Stimulated activated CD4-positive, alpha-beta T cell treated with anti-CD3 and anti-CD28 coated beads, TNF-alpha, amount 100 ng/mL, for 1 hour (primary cell): ENCODE measurements around the gene WDR17.
"Not testable (repeated sequence)": the region's sequence is repeated elsewhere in the genome, so short reads cannot be mapped to it uniquely, and the experiment has no call there.

Source experiments
- DNase-seq, 3 donors: peaks; one replicate each; pipeline ENCODE4 v3.0.0-alpha.2; 2020; ENCODE audit warnings: low read depth in 3 of 3, low spot score in 1 of 3

WDR17 gene

GRCh38 chr4:176189891-176190795, 124.5 kb downstream of the WDR17 start:
- DNase-seq = no peak

- DNase-seq = no peak
Observed at GRCh38 chr4:176191974-176192373, 126.3 kb downstream of the WDR17 start.

- no peak for DNase-seq
Observed at GRCh38 chr4:176193126-176193525, 127.5 kb downstream of the WDR17 start.

- no peak for DNase-seq
Observed at GRCh38 chr4:176193938-176194337, 128.3 kb downstream of the WDR17 start.

- DNase-seq = peak; percentile 78 to 87 (median 86)
Observed at GRCh38 chr4:176195184-176195978, 129.7 kb downstream of the WDR17 start, which contains the start of gene SPATA4. SPATA4 (minus strand) TSS chr4:176195585; CDS start chr4:176195562, 23 bp downstream.

- no peak for DNase-seq
Observed at GRCh38 chr4:176198316-176198903, 132.8 kb downstream of the WDR17 start.

- DNase-seq = no peak
Observed at GRCh38 chr4:176205299-176205698, 139.7 kb downstream of the WDR17 start.

GRCh38 chr4:176207839-176208238, 142.2 kb downstream of the WDR17 start:
- no peak for DNase-seq

GRCh38 chr4:176209535-176209934, 143.9 kb downstream of the WDR17 start:
- no peak for DNase-seq

GRCh38 chr4:176210101-176210500, 144.5 kb downstream of the WDR17 start:
- DNase-seq = no peak

- DNase-seq = no peak
Observed at GRCh38 chr4:176210579-176211296, 145.1 kb downstream of the WDR17 start.

GRCh38 chr4:176212351-176212750, 146.7 kb downstream of the WDR17 start:
- not testable (repeated sequence) for DNase-seq

- DNase-seq = no peak
Observed at GRCh38 chr4:176217510-176217909, 151.9 kb downstream of the WDR17 start.

GRCh38 chr4:176222149-176222548, 156.5 kb downstream of the WDR17 start:
- DNase-seq = no peak

- DNase-seq = no peak
Observed at GRCh38 chr4:176223561-176223960, 157.9 kb downstream of the WDR17 start.

- no peak for DNase-seq
Observed at GRCh38 chr4:176226736-176227135, 161.1 kb downstream of the WDR17 start.

GRCh38 chr4:176229645-176230044, 164.0 kb downstream of the WDR17 start:
- DNase-seq = no peak
